AG09319 (cell line): Measurements from ENCODE around the gene TPST1.
"Not testable (repeated sequence)": the region's sequence is repeated elsewhere in the genome, so short reads cannot be mapped to it uniquely, and the experiment has no call there.

Experiments
- DNase-seq: peaks from one replicate; pipeline ENCODE4 v3.0.0-alpha.2; 2010; ENCODE audit warnings: low read depth; ENCODE audit errors: extremely low read depth
- CTCF ChIP-seq: IDR thresholded peaks from 2 replicates; pipeline ENCODE4 v1.5.1; 2011; ENCODE audit warnings: low read depth, mild to moderate bottlenecking, inconsistent platforms, low read length, moderate library complexity

TPST1 gene

DNA sequence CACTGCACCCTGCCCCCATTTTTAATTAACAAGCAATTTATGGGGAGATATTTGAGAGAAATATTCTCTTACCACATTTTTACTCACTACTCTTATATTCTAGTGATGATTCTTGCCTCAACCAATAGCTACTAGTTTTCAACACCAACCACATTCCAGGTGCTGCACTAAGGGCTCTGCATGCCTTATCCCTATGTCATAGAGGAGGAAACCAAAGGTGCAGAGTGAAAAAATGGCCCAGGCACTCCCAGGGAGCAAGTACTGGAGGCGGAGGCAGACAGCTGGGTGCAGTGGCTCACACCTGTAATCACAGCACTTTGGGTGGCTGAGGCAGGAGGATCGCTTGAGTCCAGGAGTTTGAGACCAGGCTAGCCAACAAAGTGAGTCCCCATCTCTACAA is 35.5 kb upstream of the TPST1 start:
- no peak for TF ChIP-seq CTCF
- no peak for DNase-seq

- TF ChIP-seq CTCF = no peak
- no peak for DNase-seq
These were observed 34.6 kb upstream of the TPST1 start for GRCh38 chr7:66170309-66171231.

DNA sequence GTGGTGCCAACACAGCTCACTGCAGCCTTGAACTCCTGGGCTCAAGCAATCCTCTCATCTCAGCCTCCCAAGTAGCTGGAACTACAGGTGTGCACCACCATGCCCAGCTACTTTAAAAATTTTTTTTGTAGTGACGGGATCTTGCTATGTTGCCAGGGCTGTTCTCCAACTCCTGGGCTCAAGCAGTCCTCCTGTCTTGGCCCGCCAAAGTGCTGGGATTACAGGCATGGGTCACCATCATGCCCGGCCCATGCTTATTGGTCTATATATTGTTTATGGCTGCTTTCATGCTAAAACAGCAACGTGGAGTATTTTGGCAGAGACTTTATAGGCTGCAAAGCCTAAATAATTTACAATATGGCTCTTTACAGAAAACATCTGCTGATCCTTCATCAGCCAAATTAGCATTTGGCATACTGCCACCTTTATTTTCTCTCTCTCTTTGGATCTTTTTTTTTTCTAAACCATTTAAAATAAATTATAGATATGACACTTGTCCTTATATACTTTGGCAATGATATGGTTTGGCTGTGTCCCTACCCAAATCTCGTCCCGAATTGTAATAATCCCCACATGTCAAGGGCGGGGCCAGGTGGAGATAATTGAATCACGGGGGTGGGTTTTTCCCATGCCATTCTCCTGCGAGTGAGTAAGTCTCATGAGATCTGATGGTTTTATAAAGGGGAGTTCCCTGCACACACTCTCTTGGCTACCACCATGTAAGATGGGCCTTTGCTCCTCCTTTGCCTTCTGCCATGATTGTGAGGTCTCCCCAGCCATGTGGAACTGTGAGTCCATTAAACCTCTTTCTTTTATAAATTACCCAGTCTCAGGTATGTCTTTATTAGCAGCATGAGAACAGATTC is 32.4 kb upstream of the TPST1 start:
- DNase-seq = not testable (repeated sequence)

DNA sequence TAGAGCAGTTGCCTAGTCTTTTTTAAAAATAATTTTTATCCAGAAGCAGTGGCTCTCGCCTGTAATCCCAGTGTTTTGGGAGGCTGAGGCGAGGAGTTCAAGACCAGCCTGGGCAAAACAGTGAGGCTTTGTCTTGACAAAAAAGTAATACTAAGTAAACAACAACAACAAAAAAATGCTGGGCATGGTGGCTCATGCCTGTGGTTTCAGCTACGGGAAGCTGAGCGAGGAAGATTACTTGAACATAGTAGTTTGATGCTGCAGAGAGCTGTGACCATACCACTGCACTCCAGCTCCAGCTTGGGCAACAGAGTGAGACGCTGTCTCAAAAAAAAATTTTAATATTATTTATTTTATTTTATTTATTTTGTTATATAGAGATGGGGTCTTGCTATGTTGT is 31.3 kb upstream of the TPST1 start:
- no peak for DNase-seq
- no peak for TF ChIP-seq CTCF

- not testable (repeated sequence) for DNase-seq
These were observed 30.1 kb upstream of the TPST1 start for GRCh38 chr7:66175006-66175405.

DNA sequence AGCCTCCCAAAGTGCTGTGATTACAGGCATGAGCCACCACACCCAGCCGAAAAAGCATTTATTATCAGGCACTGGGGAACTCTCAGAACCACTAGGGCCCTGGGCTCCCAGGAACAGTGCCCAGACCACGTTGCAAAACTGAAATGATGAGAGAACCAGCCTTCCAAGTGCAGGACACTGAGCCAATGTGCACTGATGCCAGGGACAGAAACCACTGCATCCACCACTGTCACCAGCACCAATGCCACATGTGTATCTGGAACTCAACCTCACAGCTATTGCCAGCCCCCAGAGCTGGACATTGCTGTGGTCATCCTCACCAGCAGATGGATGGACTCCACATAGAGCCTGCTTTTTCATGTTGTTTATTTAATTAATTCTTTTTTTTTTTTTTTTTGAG is 28.2 kb upstream of the TPST1 start:
- TF ChIP-seq CTCF = no peak; the same call in 1 of the 2 replicates
- no peak for DNase-seq

- no peak for TF ChIP-seq CTCF
These were observed 26.9 kb upstream of the TPST1 start for GRCh38 chr7:66178258-66178657.

GRCh38 chr7:66181329-66181728 is 23.8 kb upstream of the TPST1 start:
- TF ChIP-seq CTCF = no peak
- no peak for DNase-seq

More at GRCh38 chr7:66178258-66178657, 26.9 kb upstream of the TPST1 start:
- no peak for DNase-seq
